ENCODE data around the gene G0S2. TPM values are rescaled to one million over a fixed set of nuclear protein-coding genes. Genes with fewer than 3 reads are reported as not detected.

The G0S2 gene
- polyA plus RNA-seq, 1 experiment = 0.43 TPM

DNA sequence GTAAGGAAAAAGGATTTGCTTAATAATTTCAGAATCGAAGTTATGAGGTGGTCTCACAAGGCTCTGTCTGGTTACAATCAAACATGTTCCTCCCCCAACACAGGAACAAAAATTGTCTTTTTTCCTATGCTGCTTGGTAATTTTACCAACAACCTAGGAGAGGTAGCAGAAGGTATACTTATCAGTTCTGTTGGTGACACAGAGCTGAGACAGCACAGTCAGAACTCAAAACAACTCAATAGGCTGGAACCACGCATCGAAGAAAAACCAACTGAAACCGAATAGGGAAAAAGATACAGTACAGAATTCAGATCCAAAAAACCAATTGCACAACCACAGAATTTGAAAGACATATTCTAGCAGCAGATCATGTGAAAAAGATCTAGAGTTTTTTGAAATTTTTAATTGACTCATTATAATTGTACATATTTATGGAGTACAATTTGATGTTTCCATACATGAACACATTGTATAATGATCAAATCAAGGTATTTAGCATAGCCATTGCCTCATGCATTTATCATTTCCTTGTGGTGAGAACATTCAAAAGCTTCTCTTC lies 3.8 kb downstream of the G0S2 start:
- POLR2A ChIA-PET = no interaction called here
- no peak for DNase-seq (ENCODE audit: low read depth)
- peaks cover 14% of the 10 kb centered on the region for H3K27me3 ChIP-seq (ENCODE audit: control insufficient read depth, insufficient read depth, low read length)

DNA sequence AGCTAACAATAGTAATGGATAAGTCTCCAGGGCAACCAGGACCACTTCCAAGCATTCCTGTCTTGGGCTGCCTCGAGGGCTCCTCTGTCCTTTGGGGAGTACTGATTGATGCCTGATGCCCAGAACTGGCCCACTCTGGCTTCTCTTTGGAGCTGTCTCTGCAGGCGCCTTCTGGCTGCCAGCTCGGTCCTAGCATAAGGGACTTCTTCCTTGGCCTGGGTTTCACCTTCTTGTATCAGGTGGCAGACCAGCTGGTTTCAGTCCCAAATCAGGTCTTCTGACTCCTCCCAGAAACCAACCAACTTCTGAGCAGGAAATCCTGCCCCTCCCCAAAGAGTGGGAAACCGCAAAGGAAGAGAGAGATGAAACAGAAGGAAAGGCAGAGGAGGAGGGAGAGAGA lies 10.6 kb downstream of the G0S2 start:
- DNase-seq (ENCODE audit: low read depth) = no peak
- TF ChIP-seq, protein P1, sequence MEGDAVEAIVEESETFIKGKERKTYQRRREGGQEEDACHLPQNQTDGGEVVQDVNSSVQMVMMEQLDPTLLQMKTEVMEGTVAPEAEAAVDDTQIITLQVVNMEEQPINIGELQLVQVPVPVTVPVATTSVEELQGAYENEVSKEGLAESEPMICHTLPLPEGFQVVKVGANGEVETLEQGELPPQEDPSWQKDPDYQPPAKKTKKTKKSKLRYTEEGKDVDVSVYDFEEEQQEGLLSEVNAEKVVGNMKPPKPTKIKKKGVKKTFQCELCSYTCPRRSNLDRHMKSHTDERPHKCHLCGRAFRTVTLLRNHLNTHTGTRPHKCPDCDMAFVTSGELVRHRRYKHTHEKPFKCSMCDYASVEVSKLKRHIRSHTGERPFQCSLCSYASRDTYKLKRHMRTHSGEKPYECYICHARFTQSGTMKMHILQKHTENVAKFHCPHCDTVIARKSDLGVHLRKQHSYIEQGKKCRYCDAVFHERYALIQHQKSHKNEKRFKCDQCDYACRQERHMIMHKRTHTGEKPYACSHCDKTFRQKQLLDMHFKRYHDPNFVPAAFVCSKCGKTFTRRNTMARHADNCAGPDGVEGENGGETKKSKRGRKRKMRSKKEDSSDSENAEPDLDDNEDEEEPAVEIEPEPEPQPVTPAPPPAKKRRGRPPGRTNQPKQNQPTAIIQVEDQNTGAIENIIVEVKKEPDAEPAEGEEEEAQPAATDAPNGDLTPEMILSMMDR (IDR thresholded peaks at IDR 0.05; ENCODE audit: insufficient read depth, low read depth, low read length) = no peak
- H3K4me3 ChIP-seq (ENCODE audit: low read depth, low read length) = no peak overlapping the region
- ChIA-PET POLR2A (no interaction called here), CTCF (no interaction called here)
- H3K27me3 ChIP-seq (ENCODE audit: control insufficient read depth, insufficient read depth, low read length) = peaks cover 6% of the 10 kb centered on the region; the same call in 1 of the 2 replicates
- no peaks in the 10 kb centered on the region for H3K36me3 ChIP-seq (ENCODE audit: control insufficient read depth, insufficient read depth, low read length)

More for the DNA sequence above, 3.8 kb downstream of the G0S2 start:
- TF ChIP-seq, protein P1 (IDR thresholded peaks at IDR 0.05; ENCODE audit: insufficient read depth, low read depth, low read length) = no peak
- H3K4me3 ChIP-seq (ENCODE audit: low read depth, low read length) = no peak overlapping the region
- CTCF ChIA-PET = interaction anchor here (0.9 kb wide), 1 partner anchor 11 kb away, joined by 3 read pairs; no protein-coding TSS in a partner anchor
- H3K36me3 ChIP-seq (ENCODE audit: control insufficient read depth, insufficient read depth, low read length) = no peaks in the 10 kb centered on the region

DNA sequence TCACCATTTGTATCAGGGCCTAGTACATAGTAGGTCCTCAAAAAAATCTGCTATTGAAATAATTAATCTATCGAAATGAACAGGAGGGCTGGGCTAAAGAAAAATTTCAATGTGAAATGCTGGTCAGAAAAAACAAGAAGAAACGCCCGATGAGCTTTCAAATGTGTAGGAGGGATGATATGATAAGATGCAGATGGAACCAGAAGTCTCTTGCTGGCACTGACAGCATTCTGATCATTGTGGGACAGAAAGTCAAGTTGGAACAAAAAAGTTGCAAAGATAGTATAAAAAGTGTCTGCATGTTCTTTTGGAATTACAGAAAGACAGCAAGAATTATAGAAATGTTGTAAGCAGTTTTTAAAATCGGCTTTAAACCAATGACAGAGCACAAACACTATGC lies 11.1 kb downstream of the G0S2 start:
- CTCF ChIA-PET = no interaction called here
- POLR2A ChIA-PET = no interaction called here
- DNase-seq (ENCODE audit: low read depth) = no peak
- H3K4me3 ChIP-seq (ENCODE audit: low read depth, low read length) = no peak overlapping the region
- peaks cover 4% of the 10 kb centered on the region; the same call in 1 of the 2 replicates for H3K27me3 ChIP-seq (ENCODE audit: control insufficient read depth, insufficient read depth, low read length)
- TF ChIP-seq, protein P1 (IDR thresholded peaks at IDR 0.05; ENCODE audit: insufficient read depth, low read depth, low read length) = no peak
- no peaks in the 10 kb centered on the region for H3K36me3 ChIP-seq (ENCODE audit: control insufficient read depth, insufficient read depth, low read length)

DNA sequence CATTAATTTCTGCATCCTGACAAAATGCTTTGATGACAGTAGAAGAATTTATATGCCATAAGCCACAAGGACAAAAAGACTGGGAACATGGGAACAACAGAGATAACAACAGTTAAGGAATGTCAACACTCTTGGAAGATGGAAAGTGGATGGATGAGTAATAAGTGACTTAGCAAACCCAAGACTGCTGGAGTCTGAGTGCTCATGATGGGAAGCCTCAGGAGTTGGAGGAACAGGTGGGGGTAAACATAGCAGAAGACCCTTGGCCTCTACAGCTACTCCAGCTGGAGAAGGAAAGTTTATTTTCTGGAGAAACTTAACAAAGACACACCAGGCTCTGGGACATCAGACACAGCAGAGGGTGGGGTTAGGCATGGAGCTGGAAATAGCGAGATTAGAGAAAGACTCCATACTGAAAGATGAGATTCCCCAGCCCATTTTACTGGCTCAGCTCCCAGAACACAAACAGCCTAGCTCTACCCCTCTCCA lies 13.6 kb downstream of the G0S2 start:
- H3K4me3 ChIP-seq (ENCODE audit: low read depth, low read length) = no peak overlapping the region
- ChIA-PET CTCF (interaction anchor here (0.7 to 3.2 kb wide), 11 partner anchors 16 to 122 kb away, joined by 3 to 13 read pairs (median 4); partner anchors contain the start of genes CAMK1G and HSD11B1), POLR2A (interaction anchor here (0.6 kb wide), 1 partner anchor 220 kb away, joined by 3 read pairs; no protein-coding TSS in a partner anchor)
- TF ChIP-seq, protein P1 (IDR thresholded peaks at IDR 0.05; ENCODE audit: insufficient read depth, low read depth, low read length) = no peak
- peaks cover 3% of the 10 kb centered on the region; the same call in 1 of the 2 replicates for H3K27me3 ChIP-seq (ENCODE audit: control insufficient read depth, insufficient read depth, low read length)
- DNase-seq (ENCODE audit: low read depth) = peak; percentile 7
- H3K36me3 ChIP-seq (ENCODE audit: control insufficient read depth, insufficient read depth, low read length) = no peaks in the 10 kb centered on the region

DNA sequence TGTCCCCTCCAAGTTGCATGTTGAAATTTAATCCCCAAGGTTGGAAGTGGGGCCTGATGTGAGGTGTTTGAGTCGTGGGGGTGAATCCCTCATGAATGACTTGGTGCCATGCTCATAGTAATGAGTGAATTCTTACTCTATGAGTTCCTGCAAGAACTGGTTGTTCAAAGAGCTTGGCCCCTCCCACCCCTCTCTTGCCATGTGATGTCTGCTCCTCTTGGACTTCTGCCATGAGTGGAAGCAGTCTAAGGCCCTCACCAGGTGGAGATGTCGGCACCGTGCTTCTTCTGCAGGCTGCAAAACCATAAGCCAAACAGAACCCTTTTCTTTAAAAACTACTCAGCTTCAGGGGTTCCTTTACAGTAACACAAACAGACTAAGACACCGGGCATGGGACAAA lies 14.3 kb downstream of the G0S2 start:
- no peak for DNase-seq (ENCODE audit: low read depth)
- no peak overlapping the region for H3K4me3 ChIP-seq (ENCODE audit: low read depth, low read length)
- H3K27me3 ChIP-seq (ENCODE audit: control insufficient read depth, insufficient read depth, low read length) = peaks cover 3% of the 10 kb centered on the region; the same call in 1 of the 2 replicates
- POLR2A ChIA-PET = interaction anchor here (0.6 kb wide), 1 partner anchor 219 kb away, joined by 3 read pairs; no protein-coding TSS in a partner anchor
- H3K36me3 ChIP-seq (ENCODE audit: control insufficient read depth, insufficient read depth, low read length) = no peaks in the 10 kb centered on the region
- TF ChIP-seq, protein P1 (IDR thresholded peaks at IDR 0.05; ENCODE audit: insufficient read depth, low read depth, low read length) = no peak
- CTCF ChIA-PET = interaction anchor here (0.9 to 3.2 kb wide), 8 partner anchors 10 to 123 kb away, joined by 3 to 13 read pairs (median 6); no protein-coding TSS in a partner anchor

All from BJ (cell line).